Tibial nerve (tissue), 4 donors: ENCODE measurements around the gene IBTK.

Experiments used
- EP300 ChIP-seq, 2 donors: sonication (generic); formaldehyde crosslinking; IDR thresholded peaks; one replicate each; pipeline ENCODE4 v1.6.1; 2017; ENCODE audit warnings: antibody characterized with exemption in 2 of 2, mild to moderate bottlenecking in 1 of 2
- TF ChIP-seq, protein P1 (sequence below), 5 experiments: fragments of 200-600 bp in 3 of 5; fragments of 450-650 bp in 2 of 5; sonication (generic) in 3 of 5; IDR thresholded peaks; one replicate each; pipeline ENCODE4 v1.5.1; 2016 to 2019; ENCODE audit warnings: antibody characterized with exemption in 5 of 5, mild to moderate bottlenecking in 3 of 5, moderate library complexity in 2 of 5

DNA sequence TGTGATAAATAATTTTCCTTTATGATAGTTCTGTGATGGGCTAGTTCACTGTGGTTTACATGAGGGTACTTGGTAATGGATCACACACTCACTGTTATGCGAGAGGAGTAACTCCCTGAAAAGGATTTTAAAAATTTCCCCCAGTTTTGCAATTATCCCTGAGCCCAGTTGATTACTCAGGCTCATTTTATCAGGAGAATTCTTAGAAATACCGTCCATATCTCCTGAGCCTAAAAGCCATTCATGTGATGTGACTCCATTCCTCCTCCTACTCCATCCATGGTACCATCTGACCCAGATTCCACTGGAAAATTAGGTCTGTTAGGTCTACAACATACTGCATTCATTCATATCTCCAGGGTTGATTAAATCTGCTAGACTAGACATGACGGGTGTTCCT lies 16.4 kb upstream of the IBTK start:
- TF ChIP-seq, protein P1, sequence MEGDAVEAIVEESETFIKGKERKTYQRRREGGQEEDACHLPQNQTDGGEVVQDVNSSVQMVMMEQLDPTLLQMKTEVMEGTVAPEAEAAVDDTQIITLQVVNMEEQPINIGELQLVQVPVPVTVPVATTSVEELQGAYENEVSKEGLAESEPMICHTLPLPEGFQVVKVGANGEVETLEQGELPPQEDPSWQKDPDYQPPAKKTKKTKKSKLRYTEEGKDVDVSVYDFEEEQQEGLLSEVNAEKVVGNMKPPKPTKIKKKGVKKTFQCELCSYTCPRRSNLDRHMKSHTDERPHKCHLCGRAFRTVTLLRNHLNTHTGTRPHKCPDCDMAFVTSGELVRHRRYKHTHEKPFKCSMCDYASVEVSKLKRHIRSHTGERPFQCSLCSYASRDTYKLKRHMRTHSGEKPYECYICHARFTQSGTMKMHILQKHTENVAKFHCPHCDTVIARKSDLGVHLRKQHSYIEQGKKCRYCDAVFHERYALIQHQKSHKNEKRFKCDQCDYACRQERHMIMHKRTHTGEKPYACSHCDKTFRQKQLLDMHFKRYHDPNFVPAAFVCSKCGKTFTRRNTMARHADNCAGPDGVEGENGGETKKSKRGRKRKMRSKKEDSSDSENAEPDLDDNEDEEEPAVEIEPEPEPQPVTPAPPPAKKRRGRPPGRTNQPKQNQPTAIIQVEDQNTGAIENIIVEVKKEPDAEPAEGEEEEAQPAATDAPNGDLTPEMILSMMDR (IDR thresholded peaks at IDR 0.05), result no peak
- TF ChIP-seq EP300 (IDR thresholded peaks at IDR 0.05), result no peak
